ENCODE measurements around the gene SH2D4B.
"Not testable (repeated sequence)": the region's sequence is repeated elsewhere in the genome, so short reads cannot be mapped to it uniquely, and the experiment has no call there.

The SH2D4B gene

GRCh38 chr10:80543319-80543672 lies 5.6 kb downstream of the SH2D4B start:
- not testable (repeated sequence) for DNase-seq (ENCODE audit: low read depth)

GRCh38 chr10:80544316-80544953 lies 6.7 kb downstream of the SH2D4B start:
- DNase-seq (ENCODE audit: low read depth), result no peak

- DNase-seq (ENCODE audit: low read depth), result no peak
Observed at GRCh38 chr10:80545258-80545881, 7.7 kb downstream of the SH2D4B start.

GRCh38 chr10:80552151-80552646 lies 14.5 kb downstream of the SH2D4B start:
- no peak for DNase-seq (ENCODE audit: low read depth)

GRCh38 chr10:80553436-80553835 lies 15.7 kb downstream of the SH2D4B start:
- no peak for DNase-seq (ENCODE audit: low read depth)

- DNase-seq (ENCODE audit: low read depth), result no peak
Observed at GRCh38 chr10:80554050-80554449, 16.3 kb downstream of the SH2D4B start.

GRCh38 chr10:80555415-80555814 lies 17.7 kb downstream of the SH2D4B start:
- no peak for DNase-seq (ENCODE audit: low read depth)

GRCh38 chr10:80561950-80562349 lies 24.2 kb downstream of the SH2D4B start:
- DNase-seq (ENCODE audit: low read depth), result no peak

- DNase-seq (ENCODE audit: low read depth), result no peak
Observed at GRCh38 chr10:80567292-80567691, 29.6 kb downstream of the SH2D4B start.

GRCh38 chr10:80569131-80569895 lies 31.6 kb downstream of the SH2D4B start:
- DNase-seq (ENCODE audit: low read depth), result no peak

GRCh38 chr10:80571352-80571751 lies 33.6 kb downstream of the SH2D4B start:
- DNase-seq (ENCODE audit: low read depth), result no peak

- DNase-seq (ENCODE audit: low read depth), result no peak
Observed at GRCh38 chr10:80579181-80579763, 41.6 kb downstream of the SH2D4B start.

- DNase-seq (ENCODE audit: low read depth), result no peak
Observed at GRCh38 chr10:80579849-80580637, 42.3 kb downstream of the SH2D4B start.

- no peak for DNase-seq (ENCODE audit: low read depth)
Observed at GRCh38 chr10:80580638-80581468, 43.2 kb downstream of the SH2D4B start.

- no peak for DNase-seq (ENCODE audit: low read depth)
Observed at GRCh38 chr10:80581469-80581835, 43.8 kb downstream of the SH2D4B start.

GRCh38 chr10:80582286-80582960 lies 44.7 kb downstream of the SH2D4B start:
- DNase-seq (ENCODE audit: low read depth), result no peak

GRCh38 chr10:80583685-80584084 lies 46.0 kb downstream of the SH2D4B start:
- DNase-seq (ENCODE audit: low read depth), result no peak

GRCh38 chr10:80585812-80586211 lies 48.1 kb downstream of the SH2D4B start:
- no peak for DNase-seq (ENCODE audit: low read depth)

- no peak for DNase-seq (ENCODE audit: low read depth)
Observed at GRCh38 chr10:80588546-80588945, 50.8 kb downstream of the SH2D4B start.

- no peak for DNase-seq (ENCODE audit: low read depth)
Observed at GRCh38 chr10:80589726-80590373, 52.1 kb downstream of the SH2D4B start.
